ENCODE results near the gene CDYL. TPM values are rescaled to one million over a fixed set of nuclear protein-coding genes. Genes with fewer than 3 reads are reported as not detected.
A peak's percentile ranks its signal among the peaks of the same experiment; 100 is the strongest.

The CDYL gene
- total and polyA plus RNA-seq, 4 donors, result 3.3 to 25.4 (median 11.0) TPM

- peak overlapping the region in 1 of 3 donors; percentile 13 for H3K4me3 ChIP-seq (ENCODE audit: low read depth in 1 of 3, low read length in 3 of 3)
- H3K9me3 ChIP-seq (ENCODE audit: control insufficient read depth in 4 of 4, low read length in 3 of 4), result no peaks in the 10 kb centered on the region
- peaks cover 0 to 3% (median 0%) of the 10 kb centered on the region in 4 donors for H3K4me1 ChIP-seq (ENCODE audit: control insufficient read depth in 4 of 4, insufficient read depth in 4 of 4, low read length in 3 of 4)
- no peak overlapping the region for H3K9ac ChIP-seq (ENCODE audit: low read depth in 1 of 2, low read length in 2 of 2)
- 61% methylated on average over 13 of the region's 13 CpGs for WGBS
- H3K27ac ChIP-seq (ENCODE audit: low read depth in 1 of 2, low read length in 2 of 2), result no peak overlapping the region
- peaks cover 0 to 2% (median 0%) of the 10 kb centered on the region in 4 donors for H3K36me3 ChIP-seq (ENCODE audit: control insufficient read depth in 4 of 4, insufficient read depth in 3 of 4, low read depth in 1 of 4, low read length in 3 of 4)
- no peak for TF ChIP-seq NR2F2 (IDR thresholded peaks at IDR 0.05)
- TF ChIP-seq JUND (IDR thresholded peaks at IDR 0.05), result no peak
- TF ChIP-seq TAF1 (conservative IDR thresholded peaks at IDR 0.05), result no peak
- TF ChIP-seq FOXA2 (IDR thresholded peaks at IDR 0.05), result no peak
- TF ChIP-seq EGR1 (IDR thresholded peaks at IDR 0.05; ENCODE audit: low read depth in 2 of 2), result no peak
- TF ChIP-seq MAX (IDR thresholded peaks at IDR 0.05), result no peak
- TF ChIP-seq RAD21 (IDR thresholded peaks at IDR 0.05), result no peak
- TF ChIP-seq GABPA (IDR thresholded peaks at IDR 0.05 in 1 of 2, conservative IDR thresholded peaks at IDR 0.05 in 1 of 2), result no peak
- no peak for TF ChIP-seq HNF4G (IDR thresholded peaks at IDR 0.05)
- TF ChIP-seq RXRA (IDR thresholded peaks at IDR 0.05), result no peak
- TF ChIP-seq YY1 (IDR thresholded peaks at IDR 0.05), result no peak
- no peak for TF ChIP-seq REST (IDR thresholded peaks at IDR 0.05)
- no peak for TF ChIP-seq ATF3 (IDR thresholded peaks at IDR 0.05)
- TF ChIP-seq FOXA1 (IDR thresholded peaks at IDR 0.05), result no peak
- peak; percentile 45 for DNase-seq (ENCODE audit: low spot score)
- no peaks in the 10 kb centered on the region for H3K27me3 ChIP-seq (ENCODE audit: control insufficient read depth in 4 of 4, insufficient read depth in 4 of 4, low read length in 3 of 4)
Observed at GRCh38 chr6:4935975-4936680, 159.9 kb downstream of the CDYL start.

GRCh38 chr6:4936681-4937041 is 160.5 kb downstream of the CDYL start:
- Histone ChIP-seq H3K9ac (ENCODE audit: low read depth in 1 of 2, low read length in 2 of 2) (no peak overlapping the region), H3K27me3 (ENCODE audit: control insufficient read depth in 4 of 4, insufficient read depth in 4 of 4, low read length in 3 of 4) (no peaks in the 10 kb centered on the region), H3K4me3 (ENCODE audit: low read depth in 1 of 3, low read length in 3 of 3) (peak overlapping the region in 1 of 3 donors; percentile 13), H3K4me1 (ENCODE audit: control insufficient read depth in 4 of 4, insufficient read depth in 4 of 4, low read length in 3 of 4) (peaks cover 0 to 3% (median 0%) of the 10 kb centered on the region in 4 donors), H3K27ac (ENCODE audit: low read depth in 1 of 2, low read length in 2 of 2) (no peak overlapping the region), H3K9me3 (ENCODE audit: control insufficient read depth in 4 of 4, low read length in 3 of 4) (no peaks in the 10 kb centered on the region), H3K36me3 (ENCODE audit: control insufficient read depth in 4 of 4, insufficient read depth in 3 of 4, low read depth in 1 of 4, low read length in 3 of 4) (peaks cover 0 to 2% (median 0%) of the 10 kb centered on the region in 4 donors)
- 7% methylated on average over 4 of the region's 4 CpGs for WGBS
- no peak for DNase-seq (ENCODE audit: low spot score)
- TF ChIP-seq RAD21 (IDR thresholded peaks at IDR 0.05) (peak; percentile 85 to 88), CTCF (IDR thresholded peaks at IDR 0.05; ENCODE audit: low read depth, low read length, missing input control) (peak; percentile 74), JUND (IDR thresholded peaks at IDR 0.05) (no peak)

Data from liver (tissue), 9 donors.